ES-I3 (cell line): Measurements from ENCODE around the gene PTPA.
"Not testable (repeated sequence)": the region's sequence is repeated elsewhere in the genome, so short reads cannot be mapped to it uniquely, and the experiment has no call there.

Experiments used
- H3K36me3 ChIP-seq: 2 replicates; pipeline ENCODE4 v1.6.1; 2013; ENCODE audit warnings: mild to moderate bottlenecking, low read length, control low read depth, moderate library complexity; ENCODE audit not compliant: insufficient read depth
- H3K4me1 ChIP-seq: 2 replicates; pipeline ENCODE4 v1.6.1; 2013; ENCODE audit warnings: mild to moderate bottlenecking, control low read depth, low read length; ENCODE audit not compliant: insufficient read depth
- H3K9ac ChIP-seq: 2 replicates; pipeline ENCODE4 v1.6.1; 2013; ENCODE audit warnings: low read depth, mild to moderate bottlenecking, low read length, moderate library complexity
- H3K9me3 ChIP-seq: 2 replicates; pipeline ENCODE4 v1.6.1; 2013; ENCODE audit warnings: mild to moderate bottlenecking, low read length, moderate library complexity; ENCODE audit not compliant: control insufficient read depth, insufficient read depth

Gene PTPA

DNA sequence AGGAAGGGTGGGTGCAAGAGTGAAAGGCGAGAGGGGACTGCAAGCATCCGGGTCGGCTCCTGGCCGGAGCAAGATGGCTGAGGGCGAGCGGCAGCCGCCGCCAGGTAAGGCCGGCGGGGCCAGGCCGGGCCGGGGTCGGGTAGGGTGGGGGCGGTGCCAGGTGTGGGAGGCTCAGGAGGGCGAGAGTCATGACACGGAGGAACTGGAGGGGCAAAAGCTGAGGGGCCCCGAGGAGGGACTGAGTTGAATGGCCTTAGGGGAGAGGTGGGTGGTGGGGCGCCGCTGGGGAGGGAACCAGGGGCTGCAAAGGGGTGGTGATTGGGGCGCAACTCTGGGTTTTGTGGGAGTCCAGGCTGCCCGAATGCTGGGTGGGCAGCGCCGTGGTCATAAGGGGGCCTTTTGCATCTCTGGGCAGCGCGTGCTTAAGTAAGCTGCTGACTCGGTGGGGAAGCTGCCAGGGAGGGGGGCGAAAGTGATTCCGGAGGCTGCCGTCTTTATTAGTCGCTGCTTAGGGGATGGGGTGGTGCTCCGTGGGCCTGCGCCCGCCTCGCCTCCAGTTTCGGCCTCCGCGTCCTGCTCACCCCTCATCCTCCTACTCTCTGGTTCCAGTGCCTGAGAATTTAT, 425 bp downstream of the PTPA start:
- Histone ChIP-seq H3K4me1 (no peaks in the 10 kb centered on the region), H3K9me3 (no peaks in the 10 kb centered on the region), H3K9ac (peak overlapping the region; percentile 98), H3K36me3 (no peaks in the 10 kb centered on the region)

DNA sequence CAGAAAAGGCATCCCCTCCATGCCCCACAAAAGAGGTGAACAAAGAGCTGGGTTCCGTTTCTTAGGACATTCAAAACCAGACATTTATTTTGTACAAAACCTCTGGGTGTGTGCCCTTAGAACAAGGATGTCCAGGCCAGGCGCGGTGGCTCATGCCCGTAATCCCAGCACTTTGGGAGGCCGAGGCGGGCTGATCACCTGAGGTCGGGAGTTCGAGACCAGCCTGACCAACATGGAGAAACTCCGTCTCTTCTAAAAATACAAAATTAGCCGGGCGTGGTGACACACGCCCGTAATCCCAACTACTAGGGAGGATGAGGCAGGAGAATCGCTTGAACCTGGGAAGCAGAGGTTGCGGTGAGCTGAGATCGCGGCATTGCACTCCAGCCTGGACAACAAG, 1.3 kb downstream of the PTPA start:
- H3K9ac ChIP-seq = peak overlapping the region; percentile 98; the same call in 1 of the 2 replicates
- H3K36me3 ChIP-seq, H3K9me3 ChIP-seq, H3K4me1 ChIP-seq: not testable (repeated sequence)

DNA sequence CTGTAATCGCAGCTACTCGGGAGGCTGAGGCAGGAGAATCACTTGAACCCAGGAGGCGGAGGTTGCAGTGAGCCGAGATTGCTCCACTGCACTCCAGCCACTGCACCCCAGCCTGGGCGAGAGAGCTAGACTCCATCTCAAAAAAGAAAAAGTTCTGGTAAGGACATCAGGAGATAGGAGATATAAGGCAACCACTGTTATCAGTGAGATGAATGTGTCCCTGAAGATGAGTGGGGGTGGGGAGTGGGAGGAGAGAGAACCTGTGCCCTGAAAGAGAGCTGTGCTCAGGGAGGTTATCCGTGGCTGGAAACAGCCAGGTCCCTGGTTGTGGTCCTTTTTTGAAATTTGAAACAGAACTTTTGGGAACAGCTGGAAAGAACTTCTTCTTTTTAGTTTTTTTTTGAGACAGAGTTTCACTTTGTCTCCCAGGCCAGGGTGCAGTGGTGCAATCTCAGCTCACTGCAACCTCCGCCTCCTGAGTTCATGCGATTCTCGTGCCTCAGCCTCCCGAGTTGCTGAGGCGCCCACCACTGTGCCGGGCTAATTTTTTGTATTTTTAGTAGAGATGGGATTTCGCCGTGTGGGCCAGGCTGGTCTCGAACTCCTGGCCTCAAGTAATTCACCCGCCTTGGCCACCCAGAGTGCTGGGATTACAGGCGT, 2.6 kb downstream of the PTPA start:
- Histone ChIP-seq H3K4me1 (no peaks in the 10 kb centered on the region), H3K9me3 (no peaks in the 10 kb centered on the region), H3K9ac (no peak overlapping the region), H3K36me3 (no peaks in the 10 kb centered on the region)

DNA sequence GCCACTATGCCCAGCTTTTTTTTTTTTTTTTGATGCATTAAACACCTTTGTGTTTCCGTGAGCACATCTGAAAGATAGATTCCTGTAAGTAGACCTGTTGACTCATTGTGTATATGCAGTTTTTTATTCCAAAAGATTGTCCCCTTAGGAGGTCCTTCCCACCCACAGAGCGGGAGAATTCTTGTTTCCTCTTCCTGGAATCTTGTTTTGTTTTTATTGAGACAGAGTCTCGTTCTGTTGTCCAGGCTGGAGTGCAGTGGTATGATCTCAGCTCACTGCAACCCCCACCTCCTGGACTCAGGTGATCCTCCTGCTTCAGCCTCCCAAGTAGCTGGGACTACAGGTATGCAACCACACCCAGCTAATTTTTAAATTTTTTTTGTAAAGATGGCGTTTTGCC, 7.6 kb downstream of the PTPA start:
- H3K9ac ChIP-seq = no peak overlapping the region
- H3K9me3 ChIP-seq = no peaks in the 10 kb centered on the region
- no peaks in the 10 kb centered on the region for H3K4me1 ChIP-seq
- H3K36me3 ChIP-seq = no peaks in the 10 kb centered on the region; the same call in 1 of the 2 replicates

DNA sequence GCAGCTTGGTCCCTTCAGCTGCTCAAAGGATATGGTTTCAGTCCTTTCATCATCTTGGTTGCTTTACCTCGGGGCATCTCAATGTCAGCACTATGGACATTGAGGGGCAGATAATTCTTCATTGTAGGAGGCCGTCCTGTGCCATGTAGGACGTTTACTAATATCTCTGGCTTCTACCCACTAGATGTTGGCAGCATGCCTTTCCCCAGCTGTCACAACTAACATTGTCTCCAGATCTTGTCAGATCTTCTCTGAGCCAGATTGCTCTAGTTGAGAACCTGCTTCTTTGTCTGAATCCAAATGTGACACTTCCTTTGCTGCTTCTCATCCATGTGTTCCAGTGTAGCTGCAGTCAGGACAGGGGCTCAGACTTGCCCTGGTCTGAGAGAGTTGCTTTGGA, 10.3 kb downstream of the PTPA start:
- Histone ChIP-seq H3K4me1 (no peaks in the 10 kb centered on the region), H3K9me3 (no peaks in the 10 kb centered on the region), H3K36me3 (no peaks in the 10 kb centered on the region; the same call in 1 of the 2 replicates), H3K9ac (no peak overlapping the region)

DNA sequence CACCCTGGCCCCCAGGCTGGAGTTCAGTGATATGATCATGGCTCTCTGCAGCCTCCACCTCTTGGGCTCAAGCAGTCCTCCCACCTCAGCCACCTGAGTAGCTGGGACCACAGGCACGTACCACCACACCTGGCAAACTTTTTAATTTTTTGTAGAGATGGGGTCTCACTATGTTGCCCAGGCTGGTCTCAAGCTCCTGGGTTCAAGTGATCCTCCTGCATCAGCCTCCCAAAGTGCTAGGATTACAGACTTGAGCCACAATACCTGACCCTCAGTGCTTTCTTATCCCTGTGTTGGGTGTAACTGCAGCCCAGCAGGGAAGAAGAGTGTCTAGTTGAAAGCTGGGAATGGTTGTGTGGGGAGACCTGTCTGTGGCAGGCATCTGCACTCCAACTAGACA, 10.9 kb downstream of the PTPA start:
- Histone ChIP-seq H3K4me1 (peaks cover 4% of the 10 kb centered on the region), H3K36me3 (no peaks in the 10 kb centered on the region; the same call in 1 of the 2 replicates), H3K9ac (no peak overlapping the region), H3K9me3 (no peaks in the 10 kb centered on the region)

DNA sequence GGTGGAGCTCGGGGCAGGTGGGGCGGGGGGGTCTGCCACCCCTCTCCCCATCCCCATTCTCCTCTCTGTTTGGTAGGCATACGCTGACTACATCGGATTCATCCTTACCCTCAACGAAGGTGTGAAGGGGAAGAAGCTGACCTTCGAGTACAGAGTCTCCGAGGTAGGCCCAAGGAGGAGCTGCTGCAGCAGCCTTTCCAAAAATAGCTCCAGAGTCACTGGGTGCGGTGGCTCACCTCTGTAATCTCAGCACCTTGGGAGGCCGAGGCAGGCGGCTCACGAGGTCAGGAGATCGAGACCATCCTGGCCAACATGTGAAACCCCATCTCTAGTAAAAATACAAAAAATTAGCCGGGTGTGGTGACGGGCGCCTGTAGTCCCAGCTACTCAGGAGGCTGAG, 11.8 kb downstream of the PTPA start:
- not testable (repeated sequence) for H3K36me3 ChIP-seq, H3K9ac ChIP-seq, H3K9me3 ChIP-seq, H3K4me1 ChIP-seq

DNA sequence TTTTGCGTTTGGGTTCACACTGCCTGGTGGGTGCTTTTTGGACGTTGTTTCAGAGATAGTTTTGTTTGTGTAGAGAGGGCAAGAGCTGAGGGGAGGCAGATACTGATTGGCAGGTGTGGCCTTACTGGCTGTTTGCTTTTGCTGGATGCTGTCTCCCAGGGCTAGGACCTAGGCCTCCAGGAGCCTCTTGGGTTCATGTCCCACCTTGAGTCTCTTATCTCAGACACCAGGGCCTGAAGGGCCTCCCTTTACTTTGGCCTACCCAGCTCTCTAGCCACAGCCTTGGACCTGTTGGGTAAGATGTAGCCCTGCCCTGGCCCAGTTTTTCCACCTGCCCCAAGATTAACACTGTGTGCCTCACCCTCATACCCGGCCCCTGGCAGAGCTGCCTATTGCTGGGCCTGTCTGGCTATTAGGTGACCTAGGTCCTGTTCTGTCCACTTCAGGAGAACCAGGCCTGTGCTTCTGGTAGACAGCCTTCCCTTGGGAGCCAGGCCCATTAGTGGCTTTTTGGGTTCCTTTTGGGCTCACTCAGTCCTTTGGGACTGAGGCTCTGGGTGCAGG, 13.4 kb downstream of the PTPA start:
- H3K4me1 ChIP-seq = peaks cover 10% of the 10 kb centered on the region
- H3K36me3 ChIP-seq = peaks cover 5% of the 10 kb centered on the region
- no peaks in the 10 kb centered on the region for H3K9me3 ChIP-seq
- no peak overlapping the region for H3K9ac ChIP-seq

DNA sequence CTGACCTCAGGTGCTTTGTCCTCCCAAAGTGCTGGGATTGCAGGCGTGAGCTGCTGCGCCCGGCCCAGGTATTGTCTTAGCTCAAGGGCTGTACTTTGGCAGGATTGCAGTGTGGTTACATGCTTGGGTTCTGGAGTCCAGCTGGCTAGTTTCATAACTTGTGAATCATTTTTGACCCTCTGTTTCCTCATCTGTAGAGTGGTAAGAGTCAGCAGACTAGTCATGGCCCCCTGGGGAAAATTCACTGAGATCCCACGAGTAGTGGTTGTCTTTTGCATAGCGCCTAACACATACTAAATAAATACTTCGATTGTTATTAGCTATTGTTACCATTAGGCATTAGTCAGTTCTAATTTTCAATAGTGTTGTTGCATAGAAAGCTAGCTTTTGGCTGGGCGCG, 14.3 kb downstream of the PTPA start:
- peaks cover 5% of the 10 kb centered on the region for H3K36me3 ChIP-seq

DNA sequence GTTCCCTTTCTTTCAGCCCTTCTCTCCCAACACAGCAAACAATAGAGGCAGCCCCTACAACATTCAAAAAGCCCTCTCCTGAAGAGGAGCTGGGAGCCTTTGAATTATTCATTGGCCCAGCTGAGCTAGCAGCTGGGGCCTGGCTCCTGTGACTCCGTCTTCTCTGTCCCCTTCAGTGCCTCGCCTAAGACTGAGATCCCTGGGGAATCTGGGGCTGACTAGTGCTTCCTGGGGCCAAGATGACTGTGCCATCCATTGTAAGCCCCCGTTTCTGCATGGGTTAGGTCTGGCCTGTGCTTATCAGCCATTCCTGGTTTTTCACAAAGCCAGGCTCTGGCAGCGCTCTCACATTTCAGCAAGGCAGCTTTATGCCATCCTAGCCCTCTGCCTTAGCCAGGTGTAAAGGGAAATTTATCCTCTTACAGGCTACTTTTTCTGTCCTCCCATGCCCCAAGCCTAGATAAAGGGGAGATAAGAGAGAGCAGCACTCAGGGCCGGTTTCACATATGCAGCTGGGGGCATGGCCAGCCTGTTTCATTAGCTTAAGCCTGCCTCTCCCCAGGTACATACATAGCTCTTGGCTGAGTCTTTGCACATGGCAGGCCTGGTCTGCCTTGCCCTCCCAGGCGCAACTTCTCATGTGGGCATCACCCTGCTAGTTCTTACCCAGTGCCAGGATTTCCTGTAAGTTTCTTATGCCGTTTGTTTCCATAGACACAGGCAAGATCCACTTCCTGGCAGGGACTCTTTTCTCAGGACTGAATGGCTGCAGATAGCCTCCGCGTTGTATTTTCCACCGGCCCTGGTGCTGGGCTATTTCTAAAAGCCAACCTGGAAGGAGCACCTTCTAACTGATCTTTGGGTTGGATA, 15.8 kb downstream of the PTPA start:
- Histone ChIP-seq H3K36me3 (peaks cover 5% of the 10 kb centered on the region), H3K9ac (peak overlapping the region; percentile 7; the same call in 1 of the 2 replicates), H3K4me1 (peaks cover 10% of the 10 kb centered on the region), H3K9me3 (no peaks in the 10 kb centered on the region)

More for the DNA sequence above, 14.3 kb downstream of the PTPA start:
- peaks cover 10% of the 10 kb centered on the region for H3K4me1 ChIP-seq
- no peaks in the 10 kb centered on the region for H3K9me3 ChIP-seq
- H3K9ac ChIP-seq = no peak overlapping the region

DNA sequence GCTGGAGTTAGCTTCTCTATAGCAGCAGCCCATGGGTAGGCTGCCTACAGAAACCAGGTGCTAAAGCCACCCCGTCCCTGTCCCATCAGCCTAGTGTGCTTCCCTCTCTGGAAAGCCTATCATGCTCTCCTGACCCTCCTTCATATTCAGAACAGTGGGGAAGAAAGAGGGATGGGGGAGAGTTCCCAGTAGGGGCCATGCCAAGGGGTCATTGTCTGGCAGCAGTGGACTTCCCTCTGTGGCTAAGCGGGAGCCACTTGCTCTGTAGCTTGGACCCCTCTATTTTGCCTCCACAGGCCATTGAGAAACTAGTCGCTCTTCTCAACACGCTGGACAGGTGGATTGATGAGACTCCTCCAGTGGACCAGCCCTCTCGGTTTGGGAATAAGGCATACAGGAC, 17.5 kb downstream of the PTPA start:
- peaks cover 10% of the 10 kb centered on the region for H3K4me1 ChIP-seq
- peaks cover 5% of the 10 kb centered on the region for H3K36me3 ChIP-seq
- H3K9me3 ChIP-seq = no peaks in the 10 kb centered on the region
- no peak overlapping the region for H3K9ac ChIP-seq

DNA sequence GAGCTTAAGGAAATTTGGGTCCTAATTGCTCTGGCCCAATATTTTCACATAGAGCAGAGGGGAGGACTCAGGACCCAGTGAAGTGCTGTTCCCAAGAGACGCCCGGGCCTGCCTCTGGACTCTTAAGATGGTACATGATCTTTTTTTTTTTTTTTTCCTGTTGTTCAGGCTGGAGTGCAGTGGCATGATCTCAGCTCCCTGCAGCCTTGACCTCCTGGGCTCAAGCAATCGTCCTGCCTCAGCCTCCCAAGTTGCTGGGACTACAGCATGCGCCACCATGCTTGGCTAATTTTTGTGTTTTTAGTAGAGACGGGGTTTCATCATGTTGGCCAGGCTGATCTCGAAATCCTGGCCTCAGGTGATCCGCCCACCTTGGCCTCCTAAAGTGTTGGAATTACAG, 19.1 kb downstream of the PTPA start:
- H3K36me3 ChIP-seq, H3K9ac ChIP-seq, H3K9me3 ChIP-seq: not testable (repeated sequence)

DNA sequence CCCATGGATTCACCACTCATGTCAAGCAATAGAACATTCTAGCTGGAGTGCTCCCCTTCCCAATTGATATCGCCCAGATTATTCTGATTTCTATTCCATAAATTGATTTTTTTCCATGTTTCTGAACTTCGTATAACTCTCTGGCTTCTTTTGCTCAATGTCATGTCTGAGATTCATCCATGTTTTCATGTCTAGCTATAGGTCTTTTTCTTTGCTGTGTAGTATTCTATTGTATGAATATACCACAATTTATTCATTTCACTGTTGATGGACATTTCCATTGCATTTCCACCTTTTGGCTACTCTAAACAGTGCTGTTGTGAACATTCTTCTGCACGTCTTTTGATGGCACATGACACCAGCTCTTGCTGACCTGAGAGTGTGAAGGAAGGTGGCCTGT, 19.6 kb downstream of the PTPA start:
- no peak overlapping the region for H3K9ac ChIP-seq
- no peaks in the 10 kb centered on the region for H3K9me3 ChIP-seq
- peaks cover 10% of the 10 kb centered on the region for H3K4me1 ChIP-seq
- peaks cover 9% of the 10 kb centered on the region for H3K36me3 ChIP-seq

More for the DNA sequence above, 19.1 kb downstream of the PTPA start:
- H3K4me1 ChIP-seq = not testable (repeated sequence)

DNA sequence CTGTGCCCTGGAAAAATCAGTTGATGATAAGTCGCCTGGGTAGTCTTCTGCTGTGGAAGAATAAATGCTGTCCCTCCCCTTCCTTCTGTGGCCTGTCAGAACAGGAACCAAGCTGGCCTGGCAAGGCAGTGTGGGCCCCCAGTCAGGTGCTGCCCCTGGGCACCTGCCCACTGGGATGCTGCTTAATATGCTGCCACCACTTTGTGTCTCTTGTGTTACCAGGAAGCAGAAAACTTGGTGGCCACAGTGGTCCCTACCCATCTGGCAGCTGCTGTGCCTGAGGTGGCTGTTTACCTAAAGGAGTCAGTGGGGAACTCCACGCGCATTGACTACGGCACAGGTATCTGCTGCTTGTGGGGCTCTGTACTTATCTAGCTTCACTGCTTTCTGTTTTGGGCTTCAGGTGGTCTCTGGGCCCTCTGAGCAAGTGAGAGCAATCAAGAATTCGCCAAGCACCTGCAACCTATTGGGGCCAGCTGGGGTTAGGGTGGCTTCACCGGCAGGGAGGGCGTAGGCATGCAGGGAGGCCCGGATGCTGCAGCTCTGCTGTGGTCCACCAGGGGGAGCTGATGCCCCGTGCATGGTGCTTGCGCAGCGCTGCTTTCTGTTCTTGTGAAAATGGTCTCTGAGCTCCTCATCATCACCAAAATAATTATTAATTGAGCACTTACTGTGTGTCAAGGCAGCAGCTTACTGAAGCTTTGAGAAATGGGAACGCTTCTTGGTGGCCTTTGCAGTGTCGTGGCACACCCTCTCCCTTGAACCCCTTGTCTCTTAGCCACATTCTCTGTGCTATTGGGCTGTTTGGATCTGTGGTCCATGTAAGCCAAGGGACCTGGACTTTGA, 20.3 kb downstream of the PTPA start:
- Histone ChIP-seq H3K9me3 (no peaks in the 10 kb centered on the region), H3K4me1 (peaks cover 10% of the 10 kb centered on the region), H3K36me3 (peaks cover 9% of the 10 kb centered on the region), H3K9ac (no peak overlapping the region)
